ENCODE data around the gene TRIML1. TPM values are rescaled to one million over a fixed set of nuclear protein-coding genes. Genes with fewer than 3 reads are reported as not detected.
"Not testable (repeated sequence)": the region's sequence is repeated elsewhere in the genome, so short reads cannot be mapped to it uniquely, and the experiment has no call there.

Gene TRIML1
- polyA plus RNA-seq, 3 donors from 2014 or later, result not detected

- H3K27me3 Mint-ChIP-seq (ENCODE audit: low read depth in 3 of 3), result peaks cover 0 to 1% (median 0%) of the 10 kb centered on the region in 3 donors
Measured at GRCh38 chr4:188130355-188130754, 8.9 kb upstream of the TRIML1 start.

GRCh38 chr4:188132232-188132631 is 7.0 kb upstream of the TRIML1 start:
- H3K9me3 Mint-ChIP-seq, result peaks cover 20 to 41% (median 29%) of the 10 kb centered on the region in 6 donors
- peaks cover 0 to 1% (median 0%) of the 10 kb centered on the region in 3 donors for H3K27me3 Mint-ChIP-seq (ENCODE audit: low read depth in 3 of 3)
- no peak for DNase-seq
- peaks cover 0 to 4% (median 0%) of the 10 kb centered on the region in 3 donors for H3K36me3 Mint-ChIP-seq
- no peaks in the 10 kb centered on the region for H3K4me1 Mint-ChIP-seq
- no peak overlapping the region for H3K27ac Mint-ChIP-seq
- no peak overlapping the region for H3K4me3 Mint-ChIP-seq

More at GRCh38 chr4:188130355-188130754, 8.9 kb upstream of the TRIML1 start:
- no peak overlapping the region for H3K27ac Mint-ChIP-seq
- H3K9me3 Mint-ChIP-seq, result peaks cover 20 to 47% (median 30%) of the 10 kb centered on the region in 6 donors
- no peak for DNase-seq
- no peaks in the 10 kb centered on the region for H3K36me3 Mint-ChIP-seq
- no peak overlapping the region for H3K4me3 Mint-ChIP-seq
- H3K4me1 Mint-ChIP-seq, result no peaks in the 10 kb centered on the region

GRCh38 chr4:188138227-188138626 is 1.0 kb upstream of the TRIML1 start:
- Mint-ChIP-seq H3K9me3 (peaks cover 22 to 55% (median 30%) of the 10 kb centered on the region in 6 donors), H3K4me1 (no peaks in the 10 kb centered on the region), H3K27ac (no peak overlapping the region), H3K36me3 (peaks cover 0 to 4% (median 4%) of the 10 kb centered on the region in 3 donors), H3K27me3 (ENCODE audit: low read depth in 3 of 3) (peaks cover 0 to 3% (median 0%) of the 10 kb centered on the region in 3 donors), H3K4me3 (no peak overlapping the region)
- no peak for DNase-seq

GRCh38 chr4:188139671-188140070 is 430 bp downstream of the TRIML1 start:
- H3K4me1 Mint-ChIP-seq, result no peaks in the 10 kb centered on the region
- peaks cover 0 to 3% (median 2%) of the 10 kb centered on the region in 3 donors for H3K27me3 Mint-ChIP-seq (ENCODE audit: low read depth in 3 of 3)
- no peak overlapping the region for H3K27ac Mint-ChIP-seq
- no peak for DNase-seq
- H3K36me3 Mint-ChIP-seq, result peaks cover 0 to 4% (median 4%) of the 10 kb centered on the region in 3 donors
- peaks cover 15 to 56% (median 32%) of the 10 kb centered on the region in 6 donors for H3K9me3 Mint-ChIP-seq
- H3K4me3 Mint-ChIP-seq, result no peak overlapping the region

- peaks cover 28 to 51% (median 39%) of the 10 kb centered on the region in 6 donors for H3K9me3 Mint-ChIP-seq
- no peak overlapping the region for H3K27ac Mint-ChIP-seq
- H3K27me3 Mint-ChIP-seq (ENCODE audit: low read depth in 3 of 3), result peaks cover 0 to 5% (median 3%) of the 10 kb centered on the region in 3 donors
- H3K36me3 Mint-ChIP-seq, result peaks cover 0 to 4% (median 0%) of the 10 kb centered on the region in 3 donors
- no peak overlapping the region for H3K4me3 Mint-ChIP-seq
- H3K4me1 Mint-ChIP-seq, result no peaks in the 10 kb centered on the region
- no peak for DNase-seq
Measured at GRCh38 chr4:188143731-188144130, 4.5 kb downstream of the TRIML1 start.

- Mint-ChIP-seq H3K9me3 (peaks cover 24 to 45% (median 35%) of the 10 kb centered on the region in 6 donors), H3K4me1 (no peaks in the 10 kb centered on the region), H3K36me3 (peaks cover 0 to 3% (median 0%) of the 10 kb centered on the region in 3 donors), H3K4me3 (no peak overlapping the region), H3K27ac (no peak overlapping the region), H3K27me3 (ENCODE audit: low read depth in 3 of 3) (peaks cover 0 to 5% (median 1%) of the 10 kb centered on the region in 3 donors)
- DNase-seq, result no peak
Measured at GRCh38 chr4:188145601-188146000, 6.4 kb downstream of the TRIML1 start.

- H3K4me1 Mint-ChIP-seq, result no peaks in the 10 kb centered on the region
- peaks cover 0 to 5% (median 0%) of the 10 kb centered on the region in 3 donors for H3K27me3 Mint-ChIP-seq (ENCODE audit: low read depth in 3 of 3)
- DNase-seq, result no peak
- no peak overlapping the region for H3K4me3 Mint-ChIP-seq
- peaks cover 21 to 38% (median 32%) of the 10 kb centered on the region in 6 donors for H3K9me3 Mint-ChIP-seq
- H3K27ac Mint-ChIP-seq, result no peak overlapping the region
- H3K36me3 Mint-ChIP-seq, result no peaks in the 10 kb centered on the region
Measured at GRCh38 chr4:188146618-188147017, 7.4 kb downstream of the TRIML1 start.

GRCh38 chr4:188147176-188147575 is 7.9 kb downstream of the TRIML1 start:
- Mint-ChIP-seq H3K27ac (no peak overlapping the region), H3K4me3 (no peak overlapping the region), H3K36me3 (no peaks in the 10 kb centered on the region), H3K27me3 (ENCODE audit: low read depth in 3 of 3) (peaks cover 0 to 5% (median 0%) of the 10 kb centered on the region in 3 donors), H3K9me3 (peaks cover 21 to 35% (median 31%) of the 10 kb centered on the region in 6 donors), H3K4me1 (no peaks in the 10 kb centered on the region)
- DNase-seq, result no peak

- DNase-seq, result no peak
- H3K9me3 Mint-ChIP-seq, result peaks cover 21 to 31% (median 25%) of the 10 kb centered on the region in 6 donors
- H3K4me1 Mint-ChIP-seq, result no peaks in the 10 kb centered on the region
- H3K36me3 Mint-ChIP-seq, result no peaks in the 10 kb centered on the region
- peaks cover 0 to 5% (median 0%) of the 10 kb centered on the region in 3 donors for H3K27me3 Mint-ChIP-seq (ENCODE audit: low read depth in 3 of 3)
- no peak overlapping the region for H3K4me3 Mint-ChIP-seq
- H3K27ac Mint-ChIP-seq, result no peak overlapping the region
Measured at GRCh38 chr4:188147776-188148175, 8.5 kb downstream of the TRIML1 start.

- DNase-seq, result no peak
- Mint-ChIP-seq H3K27me3 (ENCODE audit: low read depth in 3 of 3) (no peaks in the 10 kb centered on the region), H3K4me3 (no peak overlapping the region), H3K27ac (no peak overlapping the region), H3K9me3 (peaks cover 11 to 33% (median 25%) of the 10 kb centered on the region in 6 donors), H3K36me3 (peaks cover 0 to 3% (median 0%) of the 10 kb centered on the region in 3 donors), H3K4me1 (no peaks in the 10 kb centered on the region)
Measured at GRCh38 chr4:188154668-188155405, 15.6 kb downstream of the TRIML1 start.

GRCh38 chr4:188158336-188158735 is 19.1 kb downstream of the TRIML1 start:
- peaks cover 0 to 2% (median 0%) of the 10 kb centered on the region in 3 donors for H3K27me3 Mint-ChIP-seq (ENCODE audit: low read depth in 3 of 3)
- H3K36me3 Mint-ChIP-seq, result peaks cover 0 to 6% (median 0%) of the 10 kb centered on the region in 3 donors
- DNase-seq, result no peak
- H3K27ac Mint-ChIP-seq, result no peak overlapping the region
- no peak overlapping the region for H3K4me3 Mint-ChIP-seq
- peaks cover 16 to 51% (median 31%) of the 10 kb centered on the region in 6 donors for H3K9me3 Mint-ChIP-seq
- no peaks in the 10 kb centered on the region for H3K4me1 Mint-ChIP-seq

GRCh38 chr4:188159513-188160226 is 20.4 kb downstream of the TRIML1 start:
- Mint-ChIP-seq H3K9me3 (peaks cover 16 to 50% (median 34%) of the 10 kb centered on the region in 6 donors), H3K27ac (peak overlapping the region in 1 of 6 donors; percentile 19), H3K4me3 (peak overlapping the region in 1 of 5 donors; percentile 12)
- not testable (repeated sequence) for H3K36me3 Mint-ChIP-seq; H3K4me1 Mint-ChIP-seq; DNase-seq; H3K27me3 Mint-ChIP-seq (ENCODE audit: low read depth in 3 of 3)

- H3K27me3 Mint-ChIP-seq (ENCODE audit: low read depth in 3 of 3), result peaks cover 0 to 2% (median 0%) of the 10 kb centered on the region in 3 donors
- peaks cover 0 to 6% (median 0%) of the 10 kb centered on the region in 3 donors for H3K36me3 Mint-ChIP-seq
- no peak overlapping the region for H3K27ac Mint-ChIP-seq
- H3K4me1 Mint-ChIP-seq, result no peaks in the 10 kb centered on the region
- DNase-seq, result no peak
- no peak overlapping the region for H3K4me3 Mint-ChIP-seq
- H3K9me3 Mint-ChIP-seq, result peaks cover 17 to 47% (median 31%) of the 10 kb centered on the region in 6 donors
Measured at GRCh38 chr4:188160406-188160805, 21.2 kb downstream of the TRIML1 start.

GRCh38 chr4:188161167-188161566 is 21.9 kb downstream of the TRIML1 start:
- Mint-ChIP-seq H3K9me3 (peaks cover 15 to 47% (median 32%) of the 10 kb centered on the region in 6 donors), H3K27me3 (ENCODE audit: low read depth in 3 of 3) (peaks cover 0 to 2% (median 0%) of the 10 kb centered on the region in 3 donors), H3K36me3 (peaks cover 0 to 6% (median 0%) of the 10 kb centered on the region in 3 donors), H3K4me3 (no peak overlapping the region), H3K4me1 (no peaks in the 10 kb centered on the region), H3K27ac (no peak overlapping the region)
- DNase-seq, result no peak
